Gastroesophageal sphincter (tissue), 3 donors: ENCODE results near the gene NGEF.

Source experiments
- CTCF ChIP-seq, 4 experiments: fragments of 200-600 bp in 2 of 4; fragments of 450-650 bp in 2 of 4; sonication (generic) in 1 of 4; IDR thresholded peaks; one replicate each; pipeline ENCODE4 v1.5.1; 2017 to 2019; ENCODE audit warnings: antibody characterized with exemption in 4 of 4, mild to moderate bottlenecking in 2 of 4, moderate library complexity in 2 of 4
- EP300 ChIP-seq: sonication (generic); formaldehyde crosslinking; IDR thresholded peaks from one replicate; pipeline ENCODE4 v1.6.1; 2017; ENCODE audit warnings: antibody characterized with exemption, mild to moderate bottlenecking
- POLR2A ChIP-seq, 2 donors: fragments of 450-650 bp; IDR thresholded peaks; one replicate each; pipeline ENCODE4 v1.6.1; 2017; ENCODE audit warnings: antibody characterized with exemption in 2 of 2, mild to moderate bottlenecking in 2 of 2, moderate library complexity in 1 of 2

DNA sequence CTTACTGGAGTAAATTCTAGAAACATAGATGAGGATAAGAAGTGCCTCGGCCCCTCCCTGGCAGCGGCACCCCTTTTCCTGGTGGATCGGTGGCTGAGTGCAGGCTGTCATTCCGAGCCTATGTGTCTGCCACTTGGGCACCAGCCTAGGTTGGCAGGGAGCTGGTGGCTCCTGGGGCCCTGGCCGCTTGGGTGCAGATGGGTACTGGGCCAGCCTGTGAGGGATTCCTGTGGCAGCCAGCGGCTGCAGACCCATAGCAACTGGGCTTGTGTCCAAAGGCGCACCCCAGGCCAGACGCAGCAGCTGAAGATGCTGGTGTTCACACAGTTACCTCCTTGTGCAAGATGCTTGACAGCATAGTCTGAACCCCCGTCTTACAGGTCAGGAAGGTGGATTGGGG is 140.2 kb downstream of the NGEF start:
- TF ChIP-seq CTCF (IDR thresholded peaks at IDR 0.05) (no peak), POLR2A (IDR thresholded peaks at IDR 0.05) (no peak), EP300 (no peak)
